Smooth muscle cell of the pulmonary artery (primary cell): ENCODE results near the gene ANGPTL2. TPM values are rescaled to one million over a fixed set of nuclear protein-coding genes. Genes with fewer than 3 reads are reported as not detected.

ENCODE experiments used
- total RNA-seq: library from RNA; depleted of rRNA; stranded (reverse); fragments of >200 nt; gene quantifications from 2 replicates; pipeline ENCODE4 v1.2.3, GENCODE V29; 2014

Gene ANGPTL2
- 43.4 and 104 TPM in 2 replicates for total RNA-seq

GRCh38 chr9:127122176-127123063 is at the start of gene ANGPTL2:
ANGPTL2 (minus strand) TSS chr9:127122635; CDS start chr9:127108731, 13,904 bp downstream.

Other genes starting within 250 kb of the ANGPTL2 start
- gene RALGPS1, start 207.9 kb downstream of the ANGPTL2 start, total RNA-seq, result 2.7 TPM in 2 replicates
- gene GARNL3, start 142.1 kb upstream of the ANGPTL2 start, total RNA-seq, result 6.2 and 8.8 TPM in 2 replicates